Stimulated activated naive CD4-positive, alpha-beta T cell treated with Interleukin-2 at 50 U/mL for 16 hours (primary cell): ENCODE measurements around the gene BACH2.
"Not testable (repeated sequence)": the region's sequence is repeated elsewhere in the genome, so short reads cannot be mapped to it uniquely, and the experiment has no call there.

Source experiments
- DNase-seq: peaks from one replicate; lab custom pipeline; 2025; lab: John Stamatoyannopoulos, UW

The BACH2 gene

DNA sequence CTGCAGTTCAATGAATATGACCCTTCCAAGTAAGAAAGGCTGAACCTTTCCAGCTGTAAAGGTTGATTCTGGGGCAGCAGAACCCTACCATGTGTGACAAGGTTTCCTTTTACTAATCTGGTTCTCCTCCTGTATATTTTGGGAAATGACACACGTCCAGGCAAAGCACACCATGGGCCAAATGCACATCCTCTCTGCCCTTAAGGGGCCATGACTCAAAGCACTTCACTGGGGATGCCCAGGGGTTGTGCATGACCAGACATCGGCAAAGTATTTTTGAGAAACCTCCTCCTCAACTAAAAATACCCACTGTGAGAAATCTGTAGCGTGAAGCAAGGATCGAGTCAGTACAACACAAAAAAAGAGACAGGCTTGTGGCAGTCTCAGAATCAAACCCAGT lies 174.7 kb downstream of the BACH2 start:
- no peak for DNase-seq

GRCh38 chr6:90120327-90120726 lies 176.3 kb downstream of the BACH2 start:
- no peak for DNase-seq

GRCh38 chr6:90119618-90120017 lies 177.0 kb downstream of the BACH2 start:
- DNase-seq = no peak

GRCh38 chr6:90118581-90118980 lies 178.1 kb downstream of the BACH2 start:
- no peak for DNase-seq

DNA sequence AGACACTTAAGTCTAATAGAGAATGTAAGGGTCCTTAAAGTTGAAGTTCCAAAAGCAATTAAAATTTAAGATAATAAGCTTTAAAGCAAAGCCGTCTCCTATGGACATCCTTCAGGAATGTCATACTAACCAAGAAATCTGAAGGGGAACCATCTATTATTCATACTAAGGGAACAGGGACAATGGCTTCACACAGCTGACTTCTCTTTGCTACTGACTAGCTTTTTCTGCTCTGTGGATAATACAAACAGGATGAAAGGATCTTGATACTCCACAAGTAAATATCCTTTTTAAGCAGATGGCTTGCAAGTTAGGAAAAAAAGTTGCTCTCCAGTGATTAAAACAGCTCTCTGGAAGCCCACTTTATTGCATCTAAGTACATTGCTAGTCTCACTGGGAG lies 178.6 kb downstream of the BACH2 start:
- DNase-seq = no peak

- not testable (repeated sequence) for DNase-seq
Measured at GRCh38 chr6:90116126-90116525, 180.5 kb downstream of the BACH2 start.

GRCh38 chr6:90113389-90113788 lies 183.3 kb downstream of the BACH2 start:
- DNase-seq = no peak

DNA sequence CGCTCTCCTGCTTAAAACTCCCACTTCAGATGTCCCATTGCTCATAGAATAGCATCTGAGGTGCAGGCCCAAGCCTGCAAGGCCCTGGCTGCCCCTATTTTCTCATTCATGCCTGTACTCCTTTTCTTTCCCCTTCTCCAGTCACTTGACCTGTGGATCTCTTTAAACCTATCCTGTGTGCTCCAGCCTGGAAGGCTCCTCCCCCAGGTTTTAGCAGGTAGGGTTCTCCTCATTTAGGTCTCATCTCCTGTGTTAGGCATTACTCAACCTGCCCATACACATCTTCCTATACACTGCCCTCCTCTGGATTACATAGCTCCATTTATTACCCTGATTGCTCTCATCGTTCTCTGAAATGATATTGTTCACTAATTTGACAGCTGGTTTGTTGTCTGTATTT lies 185.3 kb downstream of the BACH2 start:
- DNase-seq = no peak

- peak; percentile 31 for DNase-seq
Measured at GRCh38 chr6:90110971-90111370, 185.7 kb downstream of the BACH2 start.

DNA sequence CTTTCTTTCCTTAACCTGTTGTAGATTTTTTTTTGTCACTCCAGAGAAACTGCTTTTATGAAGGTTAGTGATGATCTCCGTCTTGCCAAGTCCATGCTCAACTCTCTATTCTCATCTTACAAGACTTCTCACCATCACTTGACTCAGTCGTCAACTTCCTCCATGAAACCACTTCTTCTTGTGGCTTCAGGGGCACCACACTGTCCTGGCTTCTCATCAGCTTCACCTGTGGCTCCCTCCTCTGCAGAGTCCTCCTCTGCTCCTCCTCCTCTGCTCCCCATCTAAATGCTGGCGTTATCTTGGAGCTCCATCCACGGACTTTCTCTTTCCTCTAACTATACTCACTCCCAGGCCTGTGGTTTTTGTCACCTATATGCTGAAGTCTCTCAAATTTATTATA lies 187.5 kb downstream of the BACH2 start:
- DNase-seq = no peak

DNA sequence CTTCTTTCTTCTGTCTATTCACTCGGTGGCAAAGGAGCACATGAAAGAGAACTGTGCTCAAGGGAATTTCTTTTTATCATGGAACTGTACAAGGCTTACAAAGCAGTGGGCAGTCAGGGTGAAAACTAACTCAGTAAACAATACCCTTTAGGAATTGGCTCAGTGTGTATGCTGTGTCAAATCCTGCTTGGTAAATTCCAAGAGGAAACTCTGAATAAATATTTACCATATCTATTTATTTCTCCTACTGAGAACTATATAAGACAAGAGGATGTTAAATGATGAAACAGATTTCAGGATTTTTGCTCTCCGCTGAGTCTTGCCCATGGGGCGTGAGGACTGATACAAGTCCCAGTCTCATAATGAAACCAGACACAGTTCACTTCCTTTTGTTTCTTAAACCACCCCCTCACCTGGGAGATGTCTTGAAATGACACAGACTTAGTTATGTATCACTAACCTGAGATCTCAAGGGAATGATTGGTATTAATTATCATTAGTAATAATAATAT lies 188.8 kb downstream of the BACH2 start:
- no peak for DNase-seq

DNA sequence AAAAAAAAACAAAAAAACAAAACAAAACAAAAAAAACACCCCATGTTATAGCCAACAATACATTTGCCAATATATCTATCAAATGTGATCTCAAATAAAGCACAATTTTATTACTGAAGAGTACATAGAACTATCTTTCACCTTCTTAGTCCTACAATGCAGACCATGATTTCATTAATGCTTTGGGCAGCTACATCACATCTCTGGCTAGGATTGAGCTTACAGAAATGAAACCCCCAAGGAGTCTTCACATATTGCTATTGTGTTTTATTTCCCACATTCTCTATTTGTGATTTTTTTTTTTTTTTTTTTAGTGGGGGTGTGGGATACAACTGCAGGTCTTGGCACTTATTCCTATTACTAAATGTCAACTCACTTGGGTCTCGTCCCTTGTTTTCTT lies 189.3 kb downstream of the BACH2 start:
- DNase-seq = no peak

DNA sequence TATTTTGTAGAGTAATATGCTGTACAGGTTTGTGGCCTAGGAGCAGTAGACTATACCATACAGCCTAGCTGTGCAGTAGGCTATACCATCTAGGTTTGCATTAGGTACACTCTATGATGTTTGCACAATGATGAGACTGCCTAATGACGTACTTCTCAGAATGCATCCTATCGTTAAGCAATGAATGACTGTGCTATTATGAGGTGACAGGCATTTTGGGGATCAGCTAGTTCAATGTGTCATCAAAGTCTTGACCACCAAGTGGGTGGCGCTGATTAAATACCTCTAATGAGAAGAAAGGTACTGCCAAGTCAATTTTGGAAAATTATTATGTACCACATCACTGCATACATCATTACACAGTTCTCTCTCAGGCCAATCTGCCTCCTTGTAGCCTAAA lies 190.2 kb downstream of the BACH2 start:
- no peak for DNase-seq

DNA sequence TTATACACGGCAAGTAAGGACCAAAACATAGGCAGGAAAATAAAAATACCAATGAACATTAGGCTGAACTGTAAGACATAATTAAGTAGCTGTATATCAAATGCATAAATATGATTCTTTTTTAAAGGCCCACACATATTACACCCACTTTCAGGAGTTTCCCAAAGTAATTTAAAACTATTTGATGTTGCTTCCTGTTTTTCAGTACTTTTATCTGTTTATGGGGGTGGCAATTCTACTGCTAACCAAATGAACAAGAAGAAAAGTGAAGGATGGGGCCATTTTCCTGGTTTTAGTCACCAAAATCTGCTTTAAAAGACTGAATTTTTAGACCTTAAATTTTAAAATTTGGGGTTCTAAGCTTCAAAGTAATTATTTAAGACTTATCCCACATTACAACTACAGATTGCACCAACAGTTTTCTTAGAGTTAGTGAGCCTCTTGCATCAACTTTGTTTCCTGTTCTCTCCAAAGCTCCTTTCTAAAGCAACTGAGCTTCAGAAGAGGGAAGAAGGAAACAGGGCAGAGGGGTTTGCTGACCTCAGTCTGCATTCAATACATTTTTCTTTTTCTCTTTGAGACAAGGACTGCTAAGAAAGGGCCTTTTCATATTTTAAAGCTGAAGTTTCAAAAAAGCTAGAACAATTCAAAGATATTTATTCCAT lies 191.0 kb downstream of the BACH2 start:
- DNase-seq = no peak

DNA sequence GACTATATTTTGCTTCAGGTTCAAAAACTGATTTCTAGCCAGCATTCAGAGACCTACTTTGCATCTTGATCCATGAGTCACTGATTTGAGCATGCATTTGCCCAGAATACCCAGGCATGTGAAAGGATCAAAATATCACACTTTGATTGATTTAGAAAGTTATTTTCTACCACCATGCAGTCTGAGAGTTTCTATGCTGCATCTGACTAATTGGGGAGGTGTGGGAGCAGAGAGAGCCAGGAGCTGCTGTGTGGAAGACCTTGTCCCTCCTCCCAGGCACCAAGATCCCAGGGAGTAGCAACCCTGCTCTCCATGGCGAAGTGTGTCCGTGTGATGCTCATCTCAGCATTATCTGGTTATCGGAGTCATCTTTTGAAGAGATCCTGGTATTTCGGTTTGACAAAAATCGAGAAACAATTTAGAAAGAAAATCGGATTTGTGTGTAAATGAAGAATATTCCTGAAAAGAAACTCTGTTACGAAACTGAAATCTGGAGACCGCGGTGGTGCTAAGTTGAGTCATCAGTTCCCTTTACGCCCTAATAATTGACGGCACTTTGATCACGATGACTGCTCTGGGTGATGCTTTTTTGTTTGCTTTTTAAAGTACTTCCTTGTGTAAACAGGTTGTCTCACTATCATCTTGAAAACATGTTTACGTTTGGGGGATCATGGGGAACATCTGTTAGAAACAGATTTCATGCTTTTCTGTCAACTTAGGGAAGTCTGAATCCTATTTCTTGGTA lies 193.4 kb downstream of the BACH2 start:
- peak; percentile 48 for DNase-seq

GRCh38 chr6:90101403-90101802 lies 195.2 kb downstream of the BACH2 start:
- DNase-seq = no peak

DNA sequence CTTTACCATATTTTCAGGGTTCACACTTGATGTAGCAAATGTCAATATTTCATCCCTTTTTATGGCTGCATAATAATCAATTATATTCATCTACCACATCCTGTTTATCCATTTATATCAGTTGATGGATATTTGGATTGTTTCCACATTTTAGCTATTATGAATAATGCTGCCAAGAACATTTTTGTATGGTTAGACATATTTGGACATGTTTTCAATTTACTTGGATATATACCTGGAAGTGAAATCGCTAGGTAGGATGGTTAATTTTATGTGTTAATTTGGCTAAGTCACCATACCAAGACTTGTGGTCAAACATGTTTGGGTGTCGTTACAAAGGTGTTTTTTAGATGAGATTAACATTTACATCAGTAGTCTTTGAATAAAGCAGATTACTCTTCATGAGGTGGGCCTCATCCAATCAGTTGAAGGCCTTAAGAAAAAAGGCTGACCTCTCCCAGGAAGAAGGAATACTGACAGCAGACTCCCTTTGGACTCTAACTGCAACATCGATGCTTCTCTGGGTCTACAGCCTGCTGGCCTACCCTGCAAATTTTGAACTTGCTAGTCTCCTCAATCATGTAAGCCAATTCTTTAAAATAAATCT lies 196.5 kb downstream of the BACH2 start:
- no peak for DNase-seq

- no peak for DNase-seq
Measured at GRCh38 chr6:90098627-90099026, 198.0 kb downstream of the BACH2 start.

GRCh38 chr6:90098001-90098531 lies 198.6 kb downstream of the BACH2 start:
- DNase-seq = no peak

GRCh38 chr6:90097356-90097755 lies 199.3 kb downstream of the BACH2 start:
- DNase-seq = no peak

DNA sequence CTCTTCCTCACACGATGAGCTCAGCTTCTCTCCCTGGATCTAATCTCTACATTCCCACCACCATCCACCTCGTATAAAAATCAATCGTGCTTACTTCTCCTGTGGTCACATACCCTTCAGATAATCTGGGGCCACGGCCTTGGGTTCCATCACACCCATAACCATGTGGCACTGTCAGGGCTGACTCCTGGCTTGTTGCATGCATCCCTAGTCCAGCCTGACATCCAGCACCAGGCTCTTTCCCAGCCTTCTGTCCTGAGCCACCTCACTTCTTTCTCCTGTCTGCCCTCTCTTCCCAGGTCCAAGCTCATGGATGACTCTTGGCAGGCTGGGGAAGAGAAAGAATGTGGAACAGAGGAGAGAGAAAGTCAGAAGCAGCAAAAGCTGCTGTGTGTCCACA lies 199.8 kb downstream of the BACH2 start:
- no peak for DNase-seq

- no peak for DNase-seq
Measured at GRCh38 chr6:90095788-90096187, 200.9 kb downstream of the BACH2 start.

GRCh38 chr6:90095145-90095544 lies 201.5 kb downstream of the BACH2 start:
- DNase-seq = no peak
